H1 (cell line): ENCODE data around the gene SLC16A5. TPM values are rescaled to one million over a fixed set of nuclear protein-coding genes. Genes with fewer than 3 reads are reported as not detected.

Experiments used
- CTCF ChIA-PET: fragments of 300-600 bp; sonication (Branson Sonifier 250); formaldehyde crosslinking; loops from one replicate; lab custom pipeline; 2021; ENCODE audit not compliant: partially characterized antibody; lab: Charles Lee
- POLR2A ChIA-PET: fragments of 300-600 bp; sonication (Branson Sonifier 250); formaldehyde crosslinking; loops from one replicate; lab custom pipeline; 2021; ENCODE audit warnings: inconsistent platforms; ENCODE audit not compliant: partially characterized antibody; lab: Charles Lee
- DNase-seq, 2 experiments: peaks; one replicate each; pipeline versions ENCODE4 v3.0.0 to v3.0.0-alpha.2; 2010 to 2022; ENCODE audit warnings: low spot score in 2 of 2, low read depth in 1 of 2, mixed read lengths in 1 of 2
- FAIRE-seq: peaks from 2 replicates; lab custom pipeline; 2011; peaks lifted over from hg19 to GRCh38; lab: Jason Lieb, UNC
- H2AFZ ChIP-seq: 2 replicates; pipeline ENCODE4 v1.8.1; 2012; ENCODE audit warnings: low read length, inconsistent platforms
- H2AK5ac ChIP-seq: 2 replicates; pipeline ENCODE4 v1.6.1; 2013; ENCODE audit warnings: low read depth, low read length
- H2BK120ac ChIP-seq: replicated peaks from 2 replicates; pipeline ENCODE3; 2013; ENCODE audit warnings: low read depth, low read length, inconsistent platforms
- H2BK12ac ChIP-seq: 2 replicates; pipeline ENCODE4 v1.6.1; 2013; ENCODE audit warnings: low read depth, low read length
- H2BK15ac ChIP-seq: 2 replicates; pipeline ENCODE4 v1.6.1; 2013; ENCODE audit warnings: low read length
- H2BK20ac ChIP-seq: 2 replicates; pipeline ENCODE4 v1.6.1; 2013; ENCODE audit warnings: low read length
- H2BK5ac ChIP-seq: 2 replicates; pipeline ENCODE4 v1.6.1; 2013; ENCODE audit warnings: low read depth, low read length
- H3K14ac ChIP-seq: 2 replicates; pipeline ENCODE4 v1.6.1; 2013; ENCODE audit warnings: inconsistent platforms; ENCODE audit not compliant: insufficient read length
- H3K18ac ChIP-seq: 2 replicates; pipeline ENCODE4 v1.6.1; 2013; ENCODE audit warnings: low read length; ENCODE audit errors: extremely low read depth
- H3K23ac ChIP-seq: 2 replicates; pipeline ENCODE4 v1.6.1; 2013; ENCODE audit warnings: inconsistent platforms; ENCODE audit not compliant: insufficient read length
- H3K23me2 ChIP-seq: 2 replicates; pipeline ENCODE4 v1.6.1; 2013; ENCODE audit warnings: low read depth, low read length
- H3K27ac ChIP-seq: 2 replicates; pipeline ENCODE4 v1.6.1; 2011; ENCODE audit warnings: low read depth, low read length, inconsistent platforms
- H3K27me3 ChIP-seq, 4 experiments: replicated peaks in 1 of 4; 1 replicate in 1 of 4; 2 replicates in 3 of 4; pipeline versions ENCODE4 v1.6.1 to v1.8.1; 2011 to 2013; ENCODE audit warnings: low read length in 3 of 4, mild to moderate bottlenecking in 3 of 4, inconsistent platforms in 2 of 4, mixed read lengths in 2 of 4, moderate library complexity in 1 of 4; ENCODE audit not compliant: control insufficient read depth in 3 of 4, insufficient read depth in 3 of 4; ENCODE audit errors: extremely low read depth in 1 of 4
- H3K36me3 ChIP-seq, 4 experiments: 2 replicates each; pipeline versions ENCODE4 v1.6.1 to v1.8.1; 2011 to 2013; ENCODE audit warnings: mild to moderate bottlenecking in 4 of 4, low read length in 3 of 4, moderate library complexity in 2 of 4, control low read depth in 1 of 4, inconsistent platforms in 1 of 4; ENCODE audit not compliant: insufficient read depth in 4 of 4, control insufficient read depth in 2 of 4
- H3K4ac ChIP-seq: replicated peaks from 2 replicates; pipeline ENCODE3; 2013; ENCODE audit warnings: low read length, low read depth, mixed read lengths, inconsistent platforms; ENCODE audit not compliant: insufficient read length
- H3K4me1 ChIP-seq, 4 experiments: replicated peaks in 1 of 4; 1 replicate in 1 of 4; 2 replicates in 3 of 4; pipeline versions ENCODE4 v1.6.1 to v1.8.1; 2011 to 2013; ENCODE audit warnings: low read length in 3 of 4, inconsistent platforms in 2 of 4, mixed read lengths in 1 of 4; ENCODE audit not compliant: insufficient read depth in 4 of 4, control insufficient read depth in 3 of 4
- H3K4me2 ChIP-seq, 2 experiments: 2 replicates each; pipeline versions ENCODE4 v1.6.1 to v1.8.1; 2011 to 2013; ENCODE audit warnings: low read depth in 2 of 2, low read length in 2 of 2, control low read depth in 1 of 2, inconsistent platforms in 1 of 2, mild to moderate bottlenecking in 1 of 2; ENCODE audit not compliant: insufficient read depth in 1 of 2
- H3K4me3 ChIP-seq, 4 experiments: fragments of 200-600, 300-600 bp in 1 of 4; sonication (generic), shearing (Covaris generic), sonication (Bioruptor Twin) in 1 of 4; 2 replicates each; pipeline versions ENCODE4 v1.5.1 to v1.8.1; 2011 to 2016; ENCODE audit warnings: low read length in 4 of 4, low read depth in 3 of 4, control low read depth in 2 of 4, inconsistent platforms in 2 of 4, mild to moderate bottlenecking in 2 of 4, mixed read lengths in 1 of 4, moderate library complexity in 1 of 4; ENCODE audit not compliant: insufficient read depth in 2 of 4; ENCODE audit errors: extremely low read depth in 1 of 4
- H3K56ac ChIP-seq: replicated peaks from 2 replicates; pipeline ENCODE3; 2013; ENCODE audit warnings: low read depth, mild to moderate bottlenecking, mixed read lengths, low read length, inconsistent platforms; ENCODE audit not compliant: insufficient read length
- H3K79me1 ChIP-seq: 2 replicates; pipeline ENCODE4 v1.6.1; 2013; ENCODE audit warnings: low read depth, low read length, control low read depth
- H3K79me2 ChIP-seq, 2 experiments: 2 replicates each; pipeline versions ENCODE4 v1.6.1 to v1.8.1; 2012 to 2013; ENCODE audit warnings: low read length in 2 of 2, mild to moderate bottlenecking in 2 of 2, inconsistent platforms in 1 of 2; ENCODE audit not compliant: insufficient read depth in 2 of 2, control insufficient read depth in 1 of 2
- H3K9ac ChIP-seq, 4 experiments: replicated peaks in 1 of 4; 1 replicate in 1 of 4; 2 replicates in 3 of 4; pipeline versions ENCODE4 v1.6.1 to v1.8.1; 2011 to 2013; ENCODE audit warnings: low read depth in 3 of 4, low read length in 3 of 4, control low read depth in 2 of 4, mild to moderate bottlenecking in 2 of 4, moderate library complexity in 2 of 4, inconsistent platforms in 1 of 4; ENCODE audit errors: extremely low read depth in 1 of 4
- H3K9me3 ChIP-seq, 2 experiments: 2 replicates each; pipeline versions ENCODE4 v1.6.1 to v1.8.1; 2012 to 2013; ENCODE audit warnings: mild to moderate bottlenecking in 2 of 2, moderate library complexity in 2 of 2, control low read depth in 1 of 2, inconsistent platforms in 1 of 2, low read depth in 1 of 2, low read length in 1 of 2, mixed read lengths in 1 of 2; ENCODE audit not compliant: insufficient read depth in 2 of 2
- H4K20me1 ChIP-seq, 2 experiments: replicated peaks in 1 of 2; 2 replicates each; pipeline versions ENCODE3 to v1.8.1; 2011 to 2013; ENCODE audit warnings: inconsistent platforms in 2 of 2, low read length in 2 of 2, mild to moderate bottlenecking in 1 of 2; ENCODE audit not compliant: insufficient read depth in 2 of 2, control insufficient read depth in 1 of 2
- H4K5ac ChIP-seq: 2 replicates; pipeline ENCODE4 v1.6.1; 2013; ENCODE audit warnings: low read length, low read depth, mixed read lengths, inconsistent platforms; ENCODE audit not compliant: insufficient read length
- H4K8ac ChIP-seq: 2 replicates; pipeline ENCODE4 v1.8.0; 2013; ENCODE audit warnings: mild to moderate bottlenecking, moderate library complexity, low read length, inconsistent platforms; ENCODE audit not compliant: insufficient read depth; ENCODE audit errors: extremely low read depth
- H4K91ac ChIP-seq: replicated peaks from 2 replicates; pipeline ENCODE3; 2013; ENCODE audit warnings: low read length, mixed read lengths, inconsistent platforms; ENCODE audit not compliant: insufficient read length
- KDM4A ChIP-seq: IDR thresholded peaks from one replicate; pipeline ENCODE4 v1.7.1; 2012; ENCODE audit warnings: low read depth, mild to moderate bottlenecking, moderate library complexity, low read length, inconsistent platforms; ENCODE audit not compliant: severe bottlenecking
- MAFK ChIP-seq: IDR thresholded peaks from 2 replicates; pipeline ENCODE4 v1.6.1; 2012; ENCODE audit warnings: low read depth, mild to moderate bottlenecking, improper control_type of control experiment, low read length
- NRF1 ChIP-seq: IDR thresholded peaks from 2 replicates; pipeline ENCODE4 v1.6.1; 2011; ENCODE audit warnings: mild to moderate bottlenecking, low read depth, low read length, improper control_type of control experiment
- SIN3A ChIP-seq, 2 experiments: IDR thresholded peaks in 1 of 2; conservative IDR thresholded peaks in 1 of 2; 2 replicates each; pipeline ENCODE4 v1.6.1; 2011 to 2012; ENCODE audit warnings: low read length in 2 of 2, improper control_type of control experiment in 1 of 2, low read depth in 1 of 2, mild to moderate bottlenecking in 1 of 2
- TBP ChIP-seq: IDR thresholded peaks from 2 replicates; pipeline ENCODE4 v1.6.1; 2011; ENCODE audit warnings: low read depth, low read length, improper control_type of control experiment
- YY1 ChIP-seq: IDR thresholded peaks from 2 replicates; pipeline ENCODE4 v1.6.1; 2011; ENCODE audit warnings: low read depth, mild to moderate bottlenecking, low read length
- WGBS, 2 experiments: shearing (Covaris generic) in 1 of 2; methylation state at CpG; one replicate each; pipeline versions ENCODE4 v1.1.6 to v1.1.7; 2013 to 2015; ENCODE audit warnings: low lambda C conversion rate in 2 of 2, mixed read lengths in 2 of 2, inconsistent platforms in 1 of 2, low coverage in 1 of 2, missing lambda C conversion rate in 1 of 2; ENCODE audit not compliant: insufficient replicate concordance in 2 of 2, insufficient coverage in 1 of 2, insufficient read length in 1 of 2; ENCODE audit errors: extremely low coverage in 1 of 2, missing lambda C conversion rate in 1 of 2; 5-methylcytosine and 5-hydroxymethylcytosine counted together
- polyA plus RNA-seq, 7 experiments: library from polyadenylated mRNA; depleted of rRNA in 3 of 7; stranded (reverse) in 5 of 7; unstranded in 2 of 7; fragments of >200 nt in 5 of 7; fragments of 200-250 nt in 2 of 7; gene quantifications; 1 replicate in 5 of 7; 2 replicates in 1 of 7; 4 replicates in 1 of 7; pipeline versions ENCODE4 v1.2.1 to v1.2.3, GENCODE V29; 2011 to 2013; ENCODE audit warnings: missing spikeins in 2 of 7, mixed read lengths in 2 of 7
- total RNA-seq: library from RNA; stranded (reverse); fragmentation: NEBNext Ultra II Directional; extraction: Animal tissue kit (Norgen Biotek cat#: 25700); gene quantifications from 2 replicates; pipeline ENCODE4 v1.2.1, GENCODE V29; 2021
- TF ChIP-seq, protein P1 (sequence below): IDR thresholded peaks from 2 replicates; pipeline ENCODE4 v1.6.1; 2011; ENCODE audit warnings: low read depth, mild to moderate bottlenecking, low read length; ENCODE audit not compliant: insufficient read depth

Gene SLC16A5
- total and polyA plus RNA-seq, 2 of the 8 experiments (the other 6 are each of a cell fraction or from before 2014, with no cell fraction given): 17.1 to 34.7 TPM

DNA sequence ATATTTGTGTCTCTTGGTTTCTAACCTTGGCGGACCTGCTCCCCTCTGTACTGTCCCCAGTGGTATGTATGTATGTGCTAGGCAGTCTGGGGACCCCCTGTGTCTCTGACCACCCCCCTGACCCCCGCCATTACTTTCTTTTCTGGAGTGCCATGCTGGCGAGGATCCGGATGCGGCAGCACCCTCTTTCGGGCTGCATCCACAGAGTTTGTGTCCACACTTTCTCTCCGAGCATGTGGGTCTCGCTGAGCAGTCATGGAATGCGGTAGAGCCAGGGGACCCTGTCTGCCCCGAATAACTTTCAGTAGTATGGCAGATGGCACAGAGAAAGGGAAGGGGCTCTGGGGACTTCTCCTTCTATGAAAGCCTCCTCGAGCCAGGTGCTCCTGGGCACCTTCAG is 23.7 kb upstream of the SLC16A5 start:
- peaks cover 3 to 12% of the 10 kb centered on the region in 2 experiments for H4K20me1 ChIP-seq
- no peak overlapping the region for H2AFZ ChIP-seq
- H3K18ac ChIP-seq: no peak overlapping the region
- no peak overlapping the region for H3K4me2 ChIP-seq
- TF ChIP-seq TBP (no peak), KDM4A (no peak), SIN3A (conservative IDR thresholded peaks at IDR 0.05 in 1 of 2, IDR thresholded peaks at IDR 0.05 in 1 of 2; ENCODE audit: low read depth in 1 of 2, low read length in 2 of 2) (no peak), NRF1 (no peak), MAFK (no peak), YY1 (no peak)
- TF ChIP-seq, protein P1, sequence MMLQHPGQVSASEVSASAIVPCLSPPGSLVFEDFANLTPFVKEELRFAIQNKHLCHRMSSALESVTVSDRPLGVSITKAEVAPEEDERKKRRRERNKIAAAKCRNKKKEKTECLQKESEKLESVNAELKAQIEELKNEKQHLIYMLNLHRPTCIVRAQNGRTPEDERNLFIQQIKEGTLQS: no peak
- H4K8ac ChIP-seq: no peak overlapping the region
- no peak overlapping the region for H3K56ac ChIP-seq
- no peak overlapping the region for H3K4me3 ChIP-seq
- H3K14ac ChIP-seq: no peak overlapping the region
- H2BK12ac ChIP-seq: no peak overlapping the region
- H3K27ac ChIP-seq: no peak overlapping the region
- FAIRE-seq (no peak), DNase-seq (no peak)
- H2BK120ac ChIP-seq: no peak overlapping the region
- no peak overlapping the region for H3K23ac ChIP-seq
- H2AK5ac ChIP-seq: no peak overlapping the region
- peaks cover 2% of the 10 kb centered on the region; the same call in 1 of the 2 replicates for H3K79me1 ChIP-seq
- H3K36me3 ChIP-seq: peaks cover 20 to 55% (median 45%) of the 10 kb centered on the region in 4 experiments
- no peak overlapping the region for H4K5ac ChIP-seq
- H3K9me3 ChIP-seq: no peaks in the 10 kb centered on the region
- H3K4ac ChIP-seq: no peak overlapping the region
- no peaks in the 10 kb centered on the region for H3K23me2 ChIP-seq
- H3K4me1 ChIP-seq: no peaks in the 10 kb centered on the region; a peak in 1 of 7 replicates
- no peak overlapping the region for H2BK20ac ChIP-seq
- no peak overlapping the region for H2BK15ac ChIP-seq
- POLR2A ChIA-PET: interaction anchor here (0.8 to 1.5 kb wide), 4 partner anchors 10 to 91 kb away, joined by 3 to 6 read pairs (median 4); partner anchors contain the start of gene JPT1
- no peaks in the 10 kb centered on the region for H3K79me2 ChIP-seq
- no peaks in the 10 kb centered on the region for H3K27me3 ChIP-seq
- H4K91ac ChIP-seq: no peak overlapping the region
- no peak overlapping the region for H3K9ac ChIP-seq
- WGBS, 2 experiments: 93% methylated on average over 11 of the region's 11 CpGs; no CpG with 5 or more reads in 1 of the 2 experiments
- no peak overlapping the region for H2BK5ac ChIP-seq
- CTCF ChIA-PET: interaction anchor here (1.0 to 8.1 kb wide), 15 partner anchors 8 to 103 kb away, joined by 3 to 81 read pairs (median 11); no protein-coding TSS in a partner anchor
